GM12878 (cell line): ENCODE results near the gene IFT81. TPM values are rescaled to one million over a fixed set of nuclear protein-coding genes. Genes with fewer than 3 reads are reported as not detected.

ENCODE experiments used
- ATAC-seq: fragments of 200-7000 bp; cut with Tn5 transposase; 3 replicates; pipeline ENCODE4 v1.9.1; 2020; ENCODE audit warnings: mild to moderate bottlenecking, moderate library complexity
- BruUV-seq: library from RNA; stranded (reverse); fragments of 400-500 nt; replicated peaks from 2 replicates; lab custom pipeline; 2021; lab: Mats Ljungman, UMichigan
- CTCF ChIA-PET: fragments of 300-600 bp; sonication (Branson Sonifier 250); formaldehyde crosslinking; extraction: SDS; loops from one replicate; lab custom pipeline; 2021; ENCODE audit warnings: inconsistent platforms; lab: Yijun Ruan, JAX
- POLR2A ChIA-PET: fragments of 350-600 bp; formaldehyde crosslinking; extraction: SDS; loops from one replicate; lab custom pipeline; 2021; ENCODE audit warnings: inconsistent platforms; lab: Charles Lee
- RAD21 ChIA-PET: fragments of 300-600 bp; sonication (Branson Sonifier 250); formaldehyde crosslinking; loops from one replicate; lab custom pipeline; 2023; ENCODE audit warnings: antibody characterized with exemption; ENCODE audit not compliant: unreplicated experiment; lab: Charles Lee
- SMC1A ChIA-PET: fragments of 300-600 bp; sonication (Branson Sonifier 250); formaldehyde crosslinking; loops from one replicate; lab custom pipeline; 2023; ENCODE audit not compliant: unreplicated experiment, uncharacterized antibody; lab: Charles Lee
- DNase-seq: peaks from one replicate; pipeline ENCODE4 v3.0.0-alpha.2; 2011; ENCODE audit warnings: low read depth, low spot score
- FAIRE-seq: peaks from 3 replicates; lab custom pipeline; 2011; peaks lifted over from hg19 to GRCh38; lab: Jason Lieb, UNC
- H2AFZ ChIP-seq: 2 replicates; pipeline ENCODE4 v1.6.0; 2011; ENCODE audit warnings: low read depth, low read length, control low read depth; ENCODE audit not compliant: control insufficient read depth
- H3K27ac ChIP-seq: 2 replicates; pipeline ENCODE4 v1.5.1; 2011; ENCODE audit warnings: control low read depth; ENCODE audit not compliant: control insufficient read depth, insufficient read depth
- H3K27me3 ChIP-seq, 2 experiments: replicated peaks in 1 of 2; 2 replicates each; pipeline versions ENCODE4 v1.6.0 to v1.6.1; 2011; ENCODE audit warnings: low read length in 1 of 2; ENCODE audit not compliant: control insufficient read depth in 2 of 2, insufficient read depth in 2 of 2
- H3K36me3 ChIP-seq, 2 experiments: 2 replicates each; pipeline ENCODE4 v1.5.1; 2011; ENCODE audit warnings: low read length in 1 of 2; ENCODE audit not compliant: control insufficient read depth in 2 of 2, insufficient read depth in 2 of 2
- H3K4me1 ChIP-seq: 2 replicates; pipeline ENCODE4 v1.6.1; 2011; ENCODE audit warnings: mild to moderate bottlenecking, low read length, moderate library complexity, mixed read lengths; ENCODE audit not compliant: control insufficient read depth, insufficient read depth
- H3K4me2 ChIP-seq: 2 replicates; pipeline ENCODE4 v1.6.0; 2011; ENCODE audit warnings: control low read depth; ENCODE audit not compliant: control insufficient read depth, insufficient read depth
- H3K4me3 ChIP-seq: fragments of 200-600 bp; sonication (generic); 2 replicates; pipeline ENCODE4 v1.5.1; 2016
- H3K79me2 ChIP-seq: 2 replicates; pipeline ENCODE4 v1.6.0; 2011; ENCODE audit warnings: low read length; ENCODE audit not compliant: control insufficient read depth, insufficient read depth
- H3K9ac ChIP-seq: 2 replicates; pipeline ENCODE4 v1.8.0; 2011; ENCODE audit warnings: low read length, control low read depth, mixed read lengths; ENCODE audit not compliant: control insufficient read depth, insufficient read depth
- H3K9me3 ChIP-seq: replicated peaks from 3 replicates; pipeline ENCODE4 v1.5.1; 2011; ENCODE audit warnings: mild to moderate bottlenecking, low read length; ENCODE audit not compliant: control insufficient read depth, insufficient read depth
- H4K20me1 ChIP-seq: 2 replicates; pipeline ENCODE4 v1.6.0; 2011; ENCODE audit not compliant: control insufficient read depth, insufficient read depth
- MEF2A ChIP-seq: IDR thresholded peaks from 2 replicates; pipeline ENCODE4 v1.6.1; 2011; ENCODE audit warnings: low read depth, mild to moderate bottlenecking, low read length, moderate library complexity; ENCODE audit not compliant: insufficient read depth
- POU2F2 ChIP-seq: IDR thresholded peaks from 3 replicates; pipeline ENCODE4 v1.6.1; 2011; ENCODE audit warnings: low read depth, mild to moderate bottlenecking, low read length, borderline replicate concordance
- SPI1 ChIP-seq: IDR thresholded peaks from 2 replicates; pipeline ENCODE4 v1.6.1; 2011; ENCODE audit warnings: low read depth, mild to moderate bottlenecking, low read length, moderate library complexity, borderline replicate concordance; ENCODE audit not compliant: insufficient read depth
- TCF3 ChIP-seq: IDR thresholded peaks from 2 replicates; pipeline ENCODE4 v1.6.1; 2012; ENCODE audit warnings: low read depth, mild to moderate bottlenecking, low read length, borderline replicate concordance; ENCODE audit not compliant: insufficient read depth
- ZNF24 ChIP-seq: fragments of 450-650 bp; IDR thresholded peaks from 2 replicates; pipeline ENCODE4 v1.6.1; 2017; ENCODE audit warnings: antibody characterized with exemption, mild to moderate bottlenecking
- WGBS: methylation state at CpG from one replicate; pipeline ENCODE4 v1.1.6; 2016; ENCODE audit warnings: low lambda C conversion rate; ENCODE audit not compliant: insufficient replicate concordance, insufficient coverage; ENCODE audit errors: missing lambda C conversion rate; 5-methylcytosine and 5-hydroxymethylcytosine counted together
- in situ Hi-C: fragments of 300-500 bp; cut with MboI; formaldehyde crosslinking; loops from 9 replicates; pipeline ENCODE4 v1.14.3; 2018; ENCODE audit warnings: mixed read lengths
- intact Hi-C: fragments of 100-400 bp; cut with micrococcal nuclease; formaldehyde crosslinking; loops from one replicate; pipeline ENCODE4 v1.14.2; 2022; ENCODE audit not compliant: unreplicated experiment
- polyA plus RNA-seq, 11 experiments: library from polyadenylated mRNA; depleted of rRNA in 4 of 11; unstranded in 6 of 11; stranded (reverse) in 5 of 11; fragments of >200 nt; fragmentation: Nextera tagmentation in 4 of 11; fragmentation: Illumina TruSeq in 1 of 11; extraction: Ambion mirVana in 4 of 11; extraction: Trizol in 1 of 11; gene quantifications; 1 replicate in 1 of 11; 2 replicates in 10 of 11; pipeline versions ENCODE4 v1.2.1 to v1.2.3, GENCODE V29; 2011 to 2016; ENCODE audit warnings: inconsistent platforms in 2 of 11, missing spikeins in 2 of 11, low read depth in 1 of 11
- total RNA-seq, 4 experiments: library from RNA; depleted of rRNA in 3 of 4; stranded (reverse); fragments of >200 nt in 3 of 4; fragmentation: Illumina TruSeq in 1 of 4; extraction: Trizol in 1 of 4; gene quantifications; 2 replicates each; pipeline versions ENCODE4 v1.2.1 to v1.2.3, GENCODE V29; 2013 to 2021

The IFT81 gene
- total and polyA plus RNA-seq, 10 of the 15 experiments (the other 5 are each of a cell fraction or from before 2014, with no cell fraction given), result 4.1 to 9.9 (median 5.6) TPM

- POLR2A ChIA-PET, result no interaction called here
- no peak for ATAC-seq
- Histone ChIP-seq H3K27me3 (no peaks in the 10 kb centered on the region), H3K9ac (no peak overlapping the region), H3K9me3 (no peaks in the 10 kb centered on the region; the same call in 2 of the 3 replicates), H3K4me3 (no peak overlapping the region), H3K4me2 (no peak overlapping the region), H3K79me2 (no peaks in the 10 kb centered on the region), H3K27ac (no peak overlapping the region), H4K20me1 (no peaks in the 10 kb centered on the region), H3K36me3 (no peaks in the 10 kb centered on the region), H3K4me1 (peaks cover 27% of the 10 kb centered on the region), H2AFZ (no peak overlapping the region)
- WGBS, result 84% methylated on average over 1 of the region's 1 CpG
- TF ChIP-seq MEF2A (no peak), ZNF24 (peak; percentile 54; the same call in 1 of the 2 replicates)
- no TSS peak for BruUV-seq
- SMC1A ChIA-PET, result interaction anchor here (1.2 kb wide), 1 partner anchor 10 kb away, joined by 3 read pairs; no protein-coding TSS in a partner anchor
- in situ Hi-C loops (no loop called here), intact Hi-C loops (no loop called here)
- DNase-seq, result no peak
- RAD21 ChIA-PET, result no interaction called here
- FAIRE-seq, result no peak
- CTCF ChIA-PET, result no interaction called here
These were observed 48.3 kb upstream of the IFT81 start for GRCh38 chr12:110075880-110076279.

GRCh38 chr12:110077800-110078199, 46.4 kb upstream of the IFT81 start:
- no peaks in the 10 kb centered on the region for H3K36me3 ChIP-seq
- BruUV-seq, result no TSS peak
- no peak overlapping the region for H3K27ac ChIP-seq
- no peak overlapping the region for H3K9ac ChIP-seq
- DNase-seq, result no peak
- in situ Hi-C loops (no loop called here), intact Hi-C loops (loop anchor here (2.0 kb wide), 1 partner anchor 29 kb away; the partner anchor contains the start of gene C12orf76)
- H3K4me3 ChIP-seq, result no peak overlapping the region
- TF ChIP-seq POU2F2 (no peak), SPI1 (no peak), TCF3 (no peak)
- RAD21 ChIA-PET, result no interaction called here
- no peaks in the 10 kb centered on the region for H3K27me3 ChIP-seq
- H3K9me3 ChIP-seq, result no peaks in the 10 kb centered on the region
- SMC1A ChIA-PET, result no interaction called here
- no peak overlapping the region for H3K4me2 ChIP-seq
- CTCF ChIA-PET, result interaction anchor here (0.5 to 1.4 kb wide), 2 partner anchors 14 to 670 kb away, joined by 3 read pairs; no protein-coding TSS in a partner anchor
- no peak for ATAC-seq
- H2AFZ ChIP-seq, result no peak overlapping the region
- POLR2A ChIA-PET, result no interaction called here
- WGBS, result 86% methylated on average over 4 of the region's 4 CpGs
- H3K79me2 ChIP-seq, result no peaks in the 10 kb centered on the region
- peaks cover 21% of the 10 kb centered on the region for H3K4me1 ChIP-seq
- FAIRE-seq, result no peak
- H4K20me1 ChIP-seq, result no peaks in the 10 kb centered on the region
